ENCODE measurements around the gene RBPMS2. TPM values are rescaled to one million over a fixed set of nuclear protein-coding genes. Genes with fewer than 3 reads are reported as not detected.

RBPMS2 gene
- total RNA-seq, 2 donors from 2014 or later, result 86.0 to 131 TPM

GRCh38 chr15:64702816-64703631, 72.4 kb downstream of the RBPMS2 start:
- peaks cover 34% of the 10 kb centered on the region for H3K36me3 Mint-ChIP-seq (ENCODE audit: low read depth)
- peak overlapping the region; percentile 53 for H3K27ac Mint-ChIP-seq
- H3K9me3 Mint-ChIP-seq, result no peaks in the 10 kb centered on the region
- H3K27me3 Mint-ChIP-seq (ENCODE audit: insufficient read depth), result no peaks in the 10 kb centered on the region
- H3K27me3 ChIP-seq (ENCODE audit: control insufficient read depth, insufficient read depth, low read length, poor library complexity, severe bottlenecking), result no peaks in the 10 kb centered on the region
- peaks cover 7% of the 10 kb centered on the region for H3K4me1 ChIP-seq (ENCODE audit: control insufficient read depth, insufficient read depth, low read length)
- peaks cover 51% of the 10 kb centered on the region for H3K4me1 Mint-ChIP-seq
- DNase-seq, result peak; percentile 99
- H3K9me3 ChIP-seq (ENCODE audit: control insufficient read depth, low read length), result no peaks in the 10 kb centered on the region
- peak overlapping the region; percentile 78 for H3K9ac ChIP-seq (ENCODE audit: extremely low read depth, low read length, poor library complexity, severe bottlenecking)
- peaks cover 33% of the 10 kb centered on the region for H3K36me3 ChIP-seq (ENCODE audit: control insufficient read depth, insufficient read depth, low read length)
- WGBS, 2 experiments (ENCODE audit: insufficient coverage in 1 of 2, insufficient read length in 1 of 2), result 1 to 18% methylated on average over 2 to 56 of the region's 62 CpGs
- H3K27ac ChIP-seq (ENCODE audit: low read depth, low read length), result peak overlapping the region; percentile 72
- TF ChIP-seq CTCF (conservative IDR thresholded peaks at IDR 0.05), result no peak
- peak overlapping the region; percentile 80 for H3K4me3 Mint-ChIP-seq
- peak overlapping the region; percentile 85 for H3K4me3 ChIP-seq (ENCODE audit: low read length)

DNA sequence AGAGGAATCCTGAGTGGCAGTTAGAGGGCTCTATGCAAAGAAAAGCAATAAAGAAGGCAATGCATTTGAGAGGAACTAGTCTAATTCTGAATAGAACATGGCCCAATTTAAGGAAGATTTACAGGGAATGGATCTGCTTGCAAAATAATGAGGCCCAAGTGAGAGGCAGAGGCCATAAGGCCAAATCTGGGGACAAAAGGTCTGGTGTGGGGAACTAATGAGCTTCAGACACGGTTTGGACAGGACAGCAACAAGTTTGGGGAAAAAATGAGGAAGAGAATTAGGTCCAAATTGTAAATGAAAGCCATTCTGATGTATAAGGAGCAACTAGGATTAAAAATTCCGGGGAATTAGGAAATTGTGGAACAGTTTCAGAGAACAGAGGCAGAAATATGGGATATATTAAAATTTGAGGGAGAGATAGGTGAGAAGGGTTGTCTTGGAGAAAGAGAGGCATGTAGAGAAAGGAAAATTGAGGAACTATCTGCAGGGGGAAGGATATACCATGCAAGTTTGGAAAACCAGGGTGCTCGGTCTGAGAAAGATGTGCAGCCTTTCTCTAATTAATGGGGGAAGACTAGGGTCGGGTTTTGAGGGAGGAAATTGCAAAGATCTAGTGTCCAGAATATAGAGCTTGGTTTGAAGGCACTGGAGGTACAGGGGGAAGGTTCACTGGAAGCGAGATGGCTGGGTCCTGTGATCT, 73.8 kb downstream of the RBPMS2 start:
- H3K4me1 Mint-ChIP-seq, result peaks cover 58% of the 10 kb centered on the region
- Histone ChIP-seq H3K27ac (ENCODE audit: low read depth, low read length) (peak overlapping the region; percentile 4), H3K36me3 (ENCODE audit: control insufficient read depth, insufficient read depth, low read length) (peaks cover 29% of the 10 kb centered on the region), H3K4me1 (ENCODE audit: control insufficient read depth, insufficient read depth, low read length) (peaks cover 7% of the 10 kb centered on the region), H3K4me3 (ENCODE audit: low read length) (peak overlapping the region; percentile 85), H3K9ac (ENCODE audit: extremely low read depth, low read length, poor library complexity, severe bottlenecking) (peak overlapping the region; percentile 78), H3K27me3 (ENCODE audit: control insufficient read depth, insufficient read depth, low read length, poor library complexity, severe bottlenecking) (no peaks in the 10 kb centered on the region), H3K9me3 (ENCODE audit: control insufficient read depth, low read length) (no peaks in the 10 kb centered on the region)
- H3K36me3 Mint-ChIP-seq (ENCODE audit: low read depth), result peaks cover 31% of the 10 kb centered on the region
- H3K9me3 Mint-ChIP-seq, result no peaks in the 10 kb centered on the region
- H3K27ac Mint-ChIP-seq, result peak overlapping the region; percentile 31
- DNase-seq, result no peak
- H3K4me3 Mint-ChIP-seq, result peak overlapping the region; percentile 80
- H3K27me3 Mint-ChIP-seq (ENCODE audit: insufficient read depth), result no peaks in the 10 kb centered on the region
- TF ChIP-seq CTCF (conservative IDR thresholded peaks at IDR 0.05), result no peak
- 23 to 30% methylated on average over 5 of the region's 5 CpGs for WGBS, 2 experiments (ENCODE audit: insufficient coverage in 1 of 2, insufficient read length in 1 of 2)

GRCh38 chr15:64701051-64701450, 74.3 kb downstream of the RBPMS2 start:
- no peak for DNase-seq
- no peaks in the 10 kb centered on the region for H3K9me3 Mint-ChIP-seq
- Histone ChIP-seq H3K4me1 (ENCODE audit: control insufficient read depth, insufficient read depth, low read length) (peaks cover 7% of the 10 kb centered on the region), H3K9ac (ENCODE audit: extremely low read depth, low read length, poor library complexity, severe bottlenecking) (no peak overlapping the region), H3K36me3 (ENCODE audit: control insufficient read depth, insufficient read depth, low read length) (peaks cover 32% of the 10 kb centered on the region), H3K27me3 (ENCODE audit: control insufficient read depth, insufficient read depth, low read length, poor library complexity, severe bottlenecking) (no peaks in the 10 kb centered on the region), H3K4me3 (ENCODE audit: low read length) (peak overlapping the region; percentile 85), H3K9me3 (ENCODE audit: control insufficient read depth, low read length) (no peaks in the 10 kb centered on the region), H3K27ac (ENCODE audit: low read depth, low read length) (peak overlapping the region; percentile 4)
- H3K36me3 Mint-ChIP-seq (ENCODE audit: low read depth), result peaks cover 31% of the 10 kb centered on the region
- H3K27ac Mint-ChIP-seq, result peak overlapping the region; percentile 86
- 40 to 47% methylated on average over 3 of the region's 3 CpGs for WGBS, 2 experiments (ENCODE audit: insufficient coverage in 1 of 2, insufficient read length in 1 of 2)
- TF ChIP-seq CTCF (conservative IDR thresholded peaks at IDR 0.05), result no peak
- H3K4me3 Mint-ChIP-seq, result peak overlapping the region; percentile 80
- peaks cover 64% of the 10 kb centered on the region for H3K4me1 Mint-ChIP-seq
- no peaks in the 10 kb centered on the region for H3K27me3 Mint-ChIP-seq (ENCODE audit: insufficient read depth)
